Activated CD8-positive, alpha-beta memory T cell treated with anti-CD3 and anti-CD28 coated beads for 48 hours (primary cell): ENCODE measurements around the gene ACER3.
"Not testable (repeated sequence)": the region's sequence is repeated elsewhere in the genome, so short reads cannot be mapped to it uniquely, and the experiment has no call there.

ENCODE experiments used
- DNase-seq, 3 experiments: peaks; one replicate each; pipeline ENCODE4 v3.0.0-alpha.2; 2020; ENCODE audit warnings: low read depth in 2 of 3, low spot score in 2 of 3

Gene ACER3

DNA sequence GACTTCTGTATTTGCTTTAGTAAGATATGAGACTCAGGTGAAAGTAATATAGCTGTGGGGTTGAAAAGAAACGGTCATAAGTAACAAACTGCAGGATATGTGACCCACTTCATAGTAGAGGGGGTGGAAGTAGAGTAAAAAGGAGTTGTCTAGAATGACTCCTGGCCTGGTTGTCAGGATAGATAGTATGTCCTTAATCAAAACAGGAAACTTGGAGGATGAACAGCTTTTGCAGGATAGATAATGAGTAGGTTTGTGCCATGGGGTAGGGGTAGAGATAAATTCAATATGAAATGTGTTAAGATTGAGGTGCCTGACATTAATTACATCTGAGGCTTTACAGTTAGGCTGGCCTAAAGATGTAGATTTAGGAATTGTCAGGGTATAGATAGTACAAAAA, 126.5 kb downstream of the ACER3 start:
- no peak for DNase-seq

DNA sequence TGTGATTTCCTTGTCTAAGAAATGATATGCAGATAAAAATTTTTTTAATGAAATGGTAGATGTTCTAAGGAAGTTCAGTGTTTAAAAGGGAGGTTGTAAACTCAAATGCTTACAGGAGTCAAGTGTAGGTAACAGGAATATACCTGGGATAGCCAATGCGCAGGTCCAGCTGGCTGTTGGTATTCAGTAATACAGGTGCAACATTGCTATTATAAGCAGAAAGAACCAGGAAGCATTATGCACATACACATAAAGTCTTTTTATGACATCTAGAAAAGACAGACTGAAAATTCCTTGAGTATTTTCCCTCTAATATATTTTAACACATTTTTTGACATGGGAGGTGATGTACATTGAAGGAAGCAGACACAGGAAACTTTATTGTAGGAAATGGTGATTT, 129.9 kb downstream of the ACER3 start:
- no peak for DNase-seq

DNA sequence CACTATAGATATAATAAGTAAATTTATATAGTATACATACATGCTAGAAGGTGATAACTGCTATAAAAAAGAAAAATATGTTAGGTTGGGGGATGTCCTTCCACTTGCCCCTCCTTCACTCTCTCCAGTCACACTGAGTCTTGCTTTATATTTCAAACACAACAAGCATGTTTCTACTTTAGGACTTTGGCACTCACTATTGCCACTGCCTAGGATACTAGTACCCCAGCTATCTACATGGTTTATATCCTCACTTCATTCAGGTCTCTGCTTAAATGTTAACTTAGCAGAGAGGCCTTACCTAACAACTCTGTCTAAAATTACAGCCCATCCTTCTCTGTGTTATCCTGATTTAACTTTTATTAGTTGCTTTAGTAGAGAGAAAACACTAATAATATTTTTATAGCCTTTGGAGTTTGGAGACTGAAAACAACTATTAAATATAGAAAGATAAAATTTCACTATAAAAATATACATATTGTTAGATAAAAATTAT, 134.4 kb downstream of the ACER3 start:
- no peak for DNase-seq

GRCh38 chr11:76997512-76997911, 136.8 kb downstream of the ACER3 start:
- DNase-seq, result no peak

DNA sequence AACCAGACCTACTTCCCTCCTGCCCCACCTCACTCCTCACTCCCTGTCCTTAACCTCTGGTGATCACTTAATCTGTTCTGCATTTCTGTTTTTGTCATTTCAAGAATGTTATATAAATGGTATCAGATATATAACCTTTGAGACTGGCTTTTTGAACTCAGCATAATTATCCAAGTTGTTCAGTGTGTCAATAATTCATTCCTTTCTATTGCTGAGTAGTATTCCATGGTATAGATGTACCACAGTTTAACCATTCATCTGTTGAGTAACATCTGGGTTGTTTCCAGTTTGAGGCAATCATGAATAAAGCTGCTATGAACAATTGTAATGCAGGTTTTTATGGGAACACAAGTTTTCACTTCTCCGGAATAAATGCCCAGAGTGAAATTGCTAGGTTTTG, 138.9 kb downstream of the ACER3 start:
- no peak for DNase-seq

GRCh38 chr11:77001613-77002012, 140.9 kb downstream of the ACER3 start:
- DNase-seq, result no peak

- no peak for DNase-seq
Observed at GRCh38 chr11:77002776-77003175, 142.1 kb downstream of the ACER3 start.

- DNase-seq, result no peak
Observed at GRCh38 chr11:77003963-77004362, 143.2 kb downstream of the ACER3 start.

GRCh38 chr11:77009533-77010160, 148.9 kb downstream of the ACER3 start:
- DNase-seq, result no peak

GRCh38 chr11:77014669-77015068, 154.0 kb downstream of the ACER3 start:
- no peak for DNase-seq

- not testable (repeated sequence) for DNase-seq
Observed at GRCh38 chr11:77018396-77018924, 157.7 kb downstream of the ACER3 start.

DNA sequence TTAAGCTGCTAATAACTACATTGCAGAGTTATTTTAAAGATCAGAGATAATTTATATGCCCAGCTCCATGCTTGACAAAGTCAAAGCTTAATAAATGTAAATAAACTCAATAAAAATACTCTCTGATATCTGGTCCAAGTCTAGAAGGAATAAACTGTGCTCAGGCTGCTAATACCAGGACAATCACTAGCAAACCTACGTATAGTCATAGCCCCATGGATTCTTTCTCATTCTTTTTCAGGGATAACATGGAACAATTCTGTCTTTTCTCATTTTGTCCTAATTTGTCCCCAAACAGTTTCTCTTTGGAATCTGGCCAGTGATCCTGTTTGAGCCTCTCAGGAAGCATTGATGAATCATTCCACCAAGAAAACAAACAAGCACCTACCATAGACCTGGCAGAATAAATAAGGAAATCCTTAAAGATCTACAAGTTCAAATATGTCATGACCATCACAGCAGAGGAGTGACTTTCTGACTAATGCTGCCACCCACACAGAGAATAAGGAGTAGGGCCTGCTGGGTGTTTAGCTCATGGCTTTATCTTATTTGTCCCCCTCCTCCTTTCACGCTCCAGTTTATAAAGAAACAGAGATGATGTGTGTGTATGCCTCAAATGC, 159.4 kb downstream of the ACER3 start:
- DNase-seq, result no peak

DNA sequence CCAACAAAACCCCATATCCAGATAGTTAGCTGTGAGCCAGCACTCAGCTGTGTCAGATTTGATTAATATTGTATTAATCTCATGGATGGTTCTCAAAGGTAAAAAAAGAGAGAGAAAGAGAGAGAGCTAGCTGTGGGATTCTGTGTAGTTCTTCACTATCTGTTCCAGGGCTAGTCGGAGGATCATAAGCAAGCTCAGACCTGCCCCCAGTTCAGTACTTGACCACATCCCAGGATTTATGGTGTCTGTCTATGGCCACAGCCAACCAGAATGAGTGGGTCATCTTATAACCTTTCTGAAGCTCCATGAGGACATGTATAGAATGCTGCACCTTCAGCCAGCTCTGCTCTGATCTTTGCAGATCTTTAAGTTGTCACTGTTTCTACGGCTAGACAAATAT, 160.0 kb downstream of the ACER3 start:
- no peak for DNase-seq

DNA sequence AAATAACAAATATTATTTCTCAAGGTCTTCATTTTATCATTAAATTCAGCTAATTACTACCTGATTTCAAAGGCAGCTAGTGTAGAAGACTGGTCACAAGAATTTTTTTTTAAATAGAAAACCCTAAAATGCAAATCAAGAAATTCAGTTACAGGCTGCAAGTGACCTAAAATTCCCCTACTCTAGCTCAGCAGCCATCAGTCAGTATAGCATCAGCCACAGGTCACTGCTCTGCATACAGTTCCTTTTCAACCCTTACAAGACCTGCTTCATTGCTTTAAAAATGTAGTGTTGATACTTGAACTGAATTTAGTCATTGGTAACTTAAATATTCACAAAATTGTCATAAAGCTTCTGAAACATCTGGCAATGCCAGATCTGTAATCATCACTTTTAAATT, 164.0 kb downstream of the ACER3 start:
- DNase-seq, result no peak

- DNase-seq, result no peak
Observed at GRCh38 chr11:77026221-77026620, 165.5 kb downstream of the ACER3 start.

DNA sequence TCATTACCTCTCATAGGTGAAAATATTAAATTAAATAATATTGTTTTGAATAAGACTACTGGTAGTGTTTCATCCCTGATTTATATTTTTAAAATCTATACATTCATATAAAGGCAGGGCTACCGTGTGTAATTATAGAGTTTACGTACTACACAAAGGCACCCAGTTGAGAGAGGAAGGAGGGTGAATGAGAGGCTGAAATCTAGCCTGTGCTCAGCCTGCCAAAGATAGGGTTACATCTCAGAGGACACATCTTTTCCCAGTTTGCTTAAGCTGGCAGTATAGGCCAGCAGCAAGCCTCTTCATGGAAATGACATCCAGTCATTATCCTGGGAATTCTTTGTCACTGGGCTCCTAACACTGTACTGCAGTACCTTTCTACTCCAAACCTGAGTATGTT, 166.0 kb downstream of the ACER3 start:
- no peak for DNase-seq

DNA sequence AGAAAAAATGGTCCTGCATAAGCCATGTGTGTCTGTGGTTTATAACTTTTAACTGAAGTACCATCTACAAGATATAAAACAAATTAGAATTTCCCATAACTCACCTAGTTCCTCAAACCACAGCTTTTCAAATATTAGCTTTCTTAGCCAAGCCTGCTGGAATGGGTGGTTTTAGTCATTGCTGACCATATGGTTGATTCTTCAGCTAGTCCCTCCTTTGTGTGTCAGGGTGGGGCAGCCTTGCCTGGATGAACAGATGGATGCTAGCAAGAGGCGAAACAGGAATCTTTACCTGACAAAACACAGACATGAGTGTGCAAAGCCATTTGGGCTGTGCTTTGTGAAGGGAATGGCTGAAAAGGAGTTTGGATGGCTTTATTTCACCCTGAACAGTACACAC, 166.6 kb downstream of the ACER3 start:
- DNase-seq, result no peak

DNA sequence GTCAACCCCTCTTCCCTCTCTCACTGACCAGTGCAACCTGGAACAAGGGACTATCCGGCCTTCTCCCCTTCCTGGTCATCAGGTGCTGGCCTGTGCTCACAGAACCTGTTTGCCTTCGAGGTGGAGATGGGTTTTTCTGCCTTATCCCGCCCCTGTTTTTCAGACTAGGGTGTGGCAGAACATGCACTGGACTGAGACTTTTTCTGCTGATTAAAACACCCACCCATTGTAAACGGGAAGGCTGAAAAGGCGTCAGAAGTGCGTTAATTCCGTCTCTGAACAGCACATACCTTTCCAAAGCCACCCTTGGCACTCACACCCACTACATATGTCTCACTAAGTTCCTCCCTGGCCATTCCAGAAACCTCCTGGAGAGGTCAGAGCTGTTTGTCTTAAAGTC, 169.1 kb downstream of the ACER3 start:
- DNase-seq, result no peak

GRCh38 chr11:77030834-77031414, 170.2 kb downstream of the ACER3 start:
- no peak for DNase-seq

- DNase-seq, result no peak
Observed at GRCh38 chr11:77031599-77031998, 170.9 kb downstream of the ACER3 start.

GRCh38 chr11:77035039-77035438, 174.3 kb downstream of the ACER3 start:
- no peak for DNase-seq

GRCh38 chr11:77035580-77035979, 174.9 kb downstream of the ACER3 start:
- no peak for DNase-seq
